Vagina (tissue), 2 donors: ENCODE data around the gene PARD3. TPM values are rescaled to one million over a fixed set of nuclear protein-coding genes. Genes with fewer than 3 reads are reported as not detected.

Experiments used
- DNase-seq, 2 donors: peaks; one replicate each; pipeline ENCODE4 v3.0.0-alpha.2; 2017; ENCODE audit errors: extremely low spot score in 2 of 2
- H3K27ac ChIP-seq: fragments of 200-600 bp; sonication (generic); one replicate; pipeline ENCODE4 v1.5.1; 2019
- H3K27me3 ChIP-seq: fragments of 200-600 bp; sonication (generic); one replicate; pipeline ENCODE4 v1.5.1; 2019
- H3K36me3 ChIP-seq, 2 donors: fragments of 200-600 bp; sonication (generic); one replicate each; pipeline ENCODE4 v1.5.1; 2017 to 2019
- H3K4me1 ChIP-seq: fragments of 200-600 bp; sonication (generic); one replicate; pipeline ENCODE4 v1.5.1; 2019
- H3K4me3 ChIP-seq, 2 donors: fragments of 200-600 bp; sonication (generic); 1 replicate in 1 of 2; 2 replicates in 1 of 2; pipeline ENCODE4 v1.5.1; 2016 to 2019
- H3K9me3 ChIP-seq: fragments of 200-600 bp; sonication (generic); one replicate; pipeline ENCODE4 v1.5.1; 2019
- CTCF ChIP-seq, 3 experiments: fragments of 450-650 bp in 2 of 3; fragments of 200-600 bp in 1 of 3; sonication (generic) in 1 of 3; IDR thresholded peaks; one replicate each; pipeline ENCODE4 v1.5.1; 2017 to 2019; ENCODE audit warnings: antibody characterized with exemption in 3 of 3, mild to moderate bottlenecking in 2 of 3, moderate library complexity in 2 of 3
- POLR2A ChIP-seq, 2 donors: fragments of 450-650 bp; IDR thresholded peaks; one replicate each; pipeline ENCODE4 v1.6.1; 2017; ENCODE audit warnings: antibody characterized with exemption in 2 of 2, mild to moderate bottlenecking in 2 of 2, moderate library complexity in 2 of 2
- POLR2AphosphoS5 ChIP-seq, 2 donors: sonication (generic); formaldehyde crosslinking; IDR thresholded peaks; one replicate each; pipeline ENCODE4 v1.9.0; 2017; ENCODE audit warnings: antibody characterized with exemption in 2 of 2, mild to moderate bottlenecking in 2 of 2, low read depth in 1 of 2; ENCODE audit not compliant: insufficient read depth in 1 of 2
- intact Hi-C: fragments of 100-400 bp; cut with DNase I; formaldehyde crosslinking; loops from one replicate; pipeline ENCODE4 v1.15.1; 2023
- total RNA-seq: library from RNA; depleted of rRNA; stranded (reverse); fragments of >200 nt; gene quantifications from one replicate; pipeline ENCODE4 v1.2.3, GENCODE V29; 2016

Gene PARD3
- total RNA-seq, 1 donor from 2014 or later = 95.5 TPM

- no peak overlapping the region for H3K4me3 ChIP-seq
- H3K9me3 ChIP-seq = no peaks in the 10 kb centered on the region
- TF ChIP-seq POLR2A (IDR thresholded peaks at IDR 0.05) (no peak), POLR2AphosphoS5 (IDR thresholded peaks at IDR 0.05; ENCODE audit: insufficient read depth in 1 of 2, low read depth in 1 of 2) (no peak), CTCF (IDR thresholded peaks at IDR 0.05) (no peak)
- no peaks in the 10 kb centered on the region for H3K27me3 ChIP-seq
- H3K4me1 ChIP-seq = peaks cover 13% of the 10 kb centered on the region
- intact Hi-C loops = no loop called here
- no peak for DNase-seq
- no peak overlapping the region for H3K27ac ChIP-seq
- H3K36me3 ChIP-seq = no peaks in the 10 kb centered on the region
These were observed 340.4 kb downstream of the PARD3 start for GRCh38 chr10:34474555-34475273.

GRCh38 chr10:34474009-34474376, 341.1 kb downstream of the PARD3 start:
- Histone ChIP-seq H3K36me3 (peaks cover 0 to 3% of the 10 kb centered on the region in 2 donors), H3K9me3 (no peaks in the 10 kb centered on the region), H3K4me3 (no peak overlapping the region), H3K27ac (no peak overlapping the region), H3K4me1 (peaks cover 13% of the 10 kb centered on the region), H3K27me3 (no peaks in the 10 kb centered on the region)
- DNase-seq = no peak
- TF ChIP-seq POLR2AphosphoS5 (IDR thresholded peaks at IDR 0.05; ENCODE audit: insufficient read depth in 1 of 2, low read depth in 1 of 2) (no peak), POLR2A (IDR thresholded peaks at IDR 0.05) (no peak), CTCF (IDR thresholded peaks at IDR 0.05) (no peak)
- intact Hi-C loops = no loop called here

- no peak for DNase-seq
- TF ChIP-seq POLR2AphosphoS5 (IDR thresholded peaks at IDR 0.05; ENCODE audit: insufficient read depth in 1 of 2, low read depth in 1 of 2) = no peak
- no peak for TF ChIP-seq POLR2A (IDR thresholded peaks at IDR 0.05)
- no peak for TF ChIP-seq CTCF (IDR thresholded peaks at IDR 0.05)
- no peaks in the 10 kb centered on the region for H3K9me3 ChIP-seq
- intact Hi-C loops = no loop called here
- no peak overlapping the region for H3K27ac ChIP-seq
- no peaks in the 10 kb centered on the region for H3K27me3 ChIP-seq
- H3K36me3 ChIP-seq = peaks cover 0 to 6% of the 10 kb centered on the region in 2 donors
- peaks cover 13% of the 10 kb centered on the region for H3K4me1 ChIP-seq
- H3K4me3 ChIP-seq = no peak overlapping the region
These were observed 341.7 kb downstream of the PARD3 start for GRCh38 chr10:34473174-34474008.

- Histone ChIP-seq H3K4me1 (peaks cover 13% of the 10 kb centered on the region), H3K27ac (no peak overlapping the region), H3K9me3 (no peaks in the 10 kb centered on the region), H3K27me3 (no peaks in the 10 kb centered on the region), H3K4me3 (no peak overlapping the region), H3K36me3 (peaks cover 0 to 10% of the 10 kb centered on the region in 2 donors)
- intact Hi-C loops = no loop called here
- TF ChIP-seq POLR2A (IDR thresholded peaks at IDR 0.05) (no peak), POLR2AphosphoS5 (IDR thresholded peaks at IDR 0.05; ENCODE audit: insufficient read depth in 1 of 2, low read depth in 1 of 2) (no peak), CTCF (IDR thresholded peaks at IDR 0.05) (no peak)
- no peak for DNase-seq
These were observed 344.8 kb downstream of the PARD3 start for GRCh38 chr10:34470307-34470706.

- Histone ChIP-seq H3K27me3 (no peaks in the 10 kb centered on the region), H3K36me3 (peaks cover 0 to 10% of the 10 kb centered on the region in 2 donors), H3K27ac (no peak overlapping the region), H3K4me3 (no peak overlapping the region), H3K4me1 (peaks cover 13% of the 10 kb centered on the region), H3K9me3 (no peaks in the 10 kb centered on the region)
- intact Hi-C loops = no loop called here
- TF ChIP-seq POLR2A (IDR thresholded peaks at IDR 0.05) (no peak), POLR2AphosphoS5 (IDR thresholded peaks at IDR 0.05; ENCODE audit: insufficient read depth in 1 of 2, low read depth in 1 of 2) (no peak), CTCF (IDR thresholded peaks at IDR 0.05) (no peak)
- DNase-seq = no peak
These were observed 345.6 kb downstream of the PARD3 start for GRCh38 chr10:34469446-34469845.
